Chondrocyte (in vitro differentiated cells): ENCODE data around the gene USP12. TPM values are rescaled to one million over a fixed set of nuclear protein-coding genes. Genes with fewer than 3 reads are reported as not detected.

Experiments used
- DNase-seq: peaks from one replicate; pipeline ENCODE4 v3.0.0; 2021; ENCODE audit warnings: mixed read lengths, low spot score
- H3K27ac Mint-ChIP-seq: one replicate; pipeline ENCODE4 v1.8.0; 2021; ENCODE audit warnings: mild to moderate bottlenecking, moderate library complexity, mixed read lengths; ENCODE audit not compliant: unreplicated experiment
- H3K27me3 Mint-ChIP-seq: 2 replicates; pipeline ENCODE4 v1.8.0; 2021; ENCODE audit warnings: low read depth, mixed read lengths
- H3K36me3 Mint-ChIP-seq: 2 replicates; pipeline ENCODE4 v1.8.0; 2021; ENCODE audit warnings: low read depth, mixed read lengths
- H3K4me1 Mint-ChIP-seq: 2 replicates; pipeline ENCODE4 v1.8.0; 2021; ENCODE audit warnings: low read depth, mild to moderate bottlenecking, mixed read lengths
- H3K4me3 Mint-ChIP-seq: one replicate; pipeline ENCODE4 v1.8.0; 2021; ENCODE audit warnings: mild to moderate bottlenecking, moderate library complexity, mixed read lengths; ENCODE audit not compliant: unreplicated experiment
- H3K9me3 Mint-ChIP-seq: 2 replicates; pipeline ENCODE4 v1.8.0; 2021; ENCODE audit warnings: low read depth, mixed read lengths
- CTCF ChIP-seq: fragments of 200-600 bp; sonication (generic); IDR thresholded peaks from 2 replicates; pipeline ENCODE4 v1.5.0; 2021; ENCODE audit warnings: antibody characterized with exemption, mild to moderate bottlenecking, moderate library complexity
- total RNA-seq: library from RNA; stranded (reverse); gene quantifications from 3 replicates; pipeline ENCODE4 v1.2.1, GENCODE V29; 2021

The USP12 gene
- total RNA-seq, 1 donor from 2014 or later = 23.2 TPM

DNA sequence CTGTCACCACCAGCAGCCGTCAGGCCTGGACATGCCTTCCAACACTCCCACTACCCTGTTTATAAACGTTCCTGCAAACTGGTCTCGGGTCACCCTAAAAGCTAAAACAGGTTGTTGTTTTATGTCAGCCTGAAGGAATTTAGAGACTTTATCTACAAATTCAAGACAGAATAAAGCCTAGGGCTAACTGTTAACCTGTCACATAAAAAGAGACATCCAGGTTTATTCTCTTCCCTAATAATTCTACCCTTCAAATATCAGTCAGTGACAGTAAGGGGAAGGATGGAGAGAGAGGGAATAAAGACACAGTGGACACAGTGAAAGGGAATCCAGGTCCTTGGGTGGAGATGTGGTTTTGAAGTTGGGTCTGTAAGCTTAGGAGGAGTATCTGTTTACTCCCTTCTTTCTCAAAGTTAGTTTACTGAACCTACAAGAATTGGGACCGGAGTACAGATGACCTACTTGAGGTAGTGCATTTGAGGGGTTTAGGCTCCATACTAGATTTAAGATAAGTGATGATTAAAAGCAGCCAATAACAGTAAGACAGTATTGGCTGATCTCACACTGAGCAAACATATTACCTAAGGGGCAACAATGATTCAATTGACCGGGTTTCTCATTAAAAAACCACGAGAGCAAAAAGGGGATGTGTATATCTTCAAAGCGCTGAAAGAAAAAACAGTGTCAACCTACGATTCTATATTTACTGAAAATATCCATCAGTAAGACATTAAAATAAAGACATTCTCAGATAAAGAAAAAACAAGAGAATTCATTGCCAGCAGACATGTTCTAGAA, 142.7 kb downstream of the USP12 start:
- no peak for TF ChIP-seq CTCF
- peaks cover 3% of the 10 kb centered on the region for H3K36me3 Mint-ChIP-seq
- no peak overlapping the region for H3K4me3 Mint-ChIP-seq
- H3K27me3 Mint-ChIP-seq = peaks cover 2% of the 10 kb centered on the region
- DNase-seq = no peak
- peaks cover 3% of the 10 kb centered on the region for H3K4me1 Mint-ChIP-seq
- no peak overlapping the region for H3K27ac Mint-ChIP-seq
- H3K9me3 Mint-ChIP-seq = peaks cover 2% of the 10 kb centered on the region

GRCh38 chr13:27027086-27027667, 144.4 kb downstream of the USP12 start:
- TF ChIP-seq CTCF = no peak
- Mint-ChIP-seq H3K4me1 (peaks cover 1% of the 10 kb centered on the region), H3K9me3 (peaks cover 2% of the 10 kb centered on the region), H3K27me3 (peaks cover 2% of the 10 kb centered on the region), H3K36me3 (peaks cover 3% of the 10 kb centered on the region), H3K27ac (no peak overlapping the region), H3K4me3 (no peak overlapping the region)
- no peak for DNase-seq

DNA sequence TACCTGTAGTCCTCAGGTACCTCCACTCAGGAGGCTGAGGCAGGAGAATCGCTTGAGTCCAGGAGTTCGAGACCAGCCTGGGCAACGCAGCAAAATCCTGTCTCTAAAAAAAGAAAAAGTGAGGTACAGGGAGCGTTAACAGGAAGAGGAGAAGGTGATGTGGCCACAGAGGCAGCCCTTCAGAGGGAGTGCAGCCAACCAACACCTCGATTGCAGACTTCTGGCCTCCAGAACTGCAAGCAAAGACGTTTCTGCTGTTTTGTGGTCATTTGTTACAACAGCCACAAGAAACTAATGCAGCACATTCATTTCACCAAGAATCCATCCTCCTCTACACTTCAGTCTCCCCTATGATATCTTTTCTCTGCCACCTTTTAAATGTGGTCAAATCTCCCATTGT, 145.2 kb downstream of the USP12 start:
- no peaks in the 10 kb centered on the region for H3K4me1 Mint-ChIP-seq
- H3K27ac Mint-ChIP-seq = no peak overlapping the region
- peaks cover under 1% of the 10 kb centered on the region for H3K9me3 Mint-ChIP-seq
- H3K27me3 Mint-ChIP-seq = peaks cover 2% of the 10 kb centered on the region
- H3K36me3 Mint-ChIP-seq = peaks cover 3% of the 10 kb centered on the region
- no peak for TF ChIP-seq CTCF
- H3K4me3 Mint-ChIP-seq = no peak overlapping the region
- DNase-seq = no peak

DNA sequence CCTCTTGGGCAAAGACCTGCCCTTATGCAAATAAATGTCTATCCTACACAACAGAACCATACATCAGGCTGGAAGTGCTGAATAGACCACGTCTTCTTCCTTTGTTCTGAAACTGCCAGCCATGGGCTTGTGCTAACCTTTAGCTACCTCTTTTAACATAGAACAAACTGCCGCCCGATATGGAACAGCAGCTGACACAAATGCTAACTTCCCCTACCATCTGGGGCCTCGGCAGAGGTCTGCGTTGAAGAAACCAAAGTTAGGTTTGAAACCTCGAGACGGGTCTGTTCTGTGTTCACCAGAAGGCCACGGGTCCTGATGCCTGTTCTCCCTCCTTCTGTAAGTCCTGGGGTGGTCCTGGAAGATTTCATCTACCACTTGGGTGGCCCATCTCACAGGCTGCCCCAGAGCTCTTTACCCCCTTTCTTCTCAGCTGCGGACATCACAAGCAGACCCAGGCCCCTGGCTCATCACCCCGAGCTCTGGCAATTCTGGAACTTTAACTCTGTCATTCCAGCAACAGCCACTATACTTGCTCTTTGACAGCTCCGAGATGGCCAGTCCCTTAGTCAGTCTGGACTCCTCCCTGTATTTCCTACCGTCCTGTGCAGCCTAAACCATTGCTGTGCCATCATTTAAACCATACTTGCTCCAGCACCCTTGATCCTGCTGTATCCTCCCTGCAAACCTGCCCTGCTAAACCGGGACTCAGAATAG, 146.7 kb downstream of the USP12 start:
- no peak for TF ChIP-seq CTCF
- Mint-ChIP-seq H3K27ac (no peak overlapping the region), H3K36me3 (peaks cover 1% of the 10 kb centered on the region), H3K4me3 (no peak overlapping the region), H3K4me1 (no peaks in the 10 kb centered on the region), H3K9me3 (no peaks in the 10 kb centered on the region), H3K27me3 (peaks cover 2% of the 10 kb centered on the region)
- no peak for DNase-seq

DNA sequence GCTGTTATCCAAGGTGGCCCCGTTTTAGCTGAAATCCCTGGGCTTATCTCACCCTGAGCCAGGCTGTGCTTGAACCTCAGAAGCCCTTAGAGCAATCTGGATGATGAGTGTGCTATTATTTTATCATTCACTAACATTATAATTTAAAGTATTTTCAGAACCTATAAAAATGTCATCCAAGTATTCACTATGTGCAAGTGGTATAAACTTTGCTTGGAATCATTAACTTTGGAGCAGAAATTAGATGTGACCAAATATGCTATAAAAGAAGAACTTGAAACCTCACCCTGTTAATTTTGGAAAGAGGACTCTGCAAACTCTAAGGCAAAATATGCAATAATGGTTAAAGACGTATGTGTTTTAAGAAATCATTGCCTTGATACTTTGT, 147.5 kb downstream of the USP12 start:
- no peak for TF ChIP-seq CTCF
- peaks cover 1% of the 10 kb centered on the region for H3K36me3 Mint-ChIP-seq
- H3K27me3 Mint-ChIP-seq = peaks cover 2% of the 10 kb centered on the region
- no peaks in the 10 kb centered on the region for H3K9me3 Mint-ChIP-seq
- H3K4me1 Mint-ChIP-seq = no peaks in the 10 kb centered on the region
- no peak overlapping the region for H3K27ac Mint-ChIP-seq
- no peak overlapping the region for H3K4me3 Mint-ChIP-seq
- DNase-seq = no peak
